GM19023 (cell line): ENCODE data around the gene NBAS.
"Not testable (repeated sequence)": the region's sequence is repeated elsewhere in the genome, so short reads cannot be mapped to it uniquely, and the experiment has no call there.

Experiments
- ATAC-seq: cut with Tn5 transposase; IDR thresholded peaks from one replicate; pipeline ENCODE4 v1.9.1; 2021; ENCODE audit warnings: mild to moderate bottlenecking, moderate library complexity; ENCODE audit not compliant: unreplicated experiment

The NBAS gene

DNA sequence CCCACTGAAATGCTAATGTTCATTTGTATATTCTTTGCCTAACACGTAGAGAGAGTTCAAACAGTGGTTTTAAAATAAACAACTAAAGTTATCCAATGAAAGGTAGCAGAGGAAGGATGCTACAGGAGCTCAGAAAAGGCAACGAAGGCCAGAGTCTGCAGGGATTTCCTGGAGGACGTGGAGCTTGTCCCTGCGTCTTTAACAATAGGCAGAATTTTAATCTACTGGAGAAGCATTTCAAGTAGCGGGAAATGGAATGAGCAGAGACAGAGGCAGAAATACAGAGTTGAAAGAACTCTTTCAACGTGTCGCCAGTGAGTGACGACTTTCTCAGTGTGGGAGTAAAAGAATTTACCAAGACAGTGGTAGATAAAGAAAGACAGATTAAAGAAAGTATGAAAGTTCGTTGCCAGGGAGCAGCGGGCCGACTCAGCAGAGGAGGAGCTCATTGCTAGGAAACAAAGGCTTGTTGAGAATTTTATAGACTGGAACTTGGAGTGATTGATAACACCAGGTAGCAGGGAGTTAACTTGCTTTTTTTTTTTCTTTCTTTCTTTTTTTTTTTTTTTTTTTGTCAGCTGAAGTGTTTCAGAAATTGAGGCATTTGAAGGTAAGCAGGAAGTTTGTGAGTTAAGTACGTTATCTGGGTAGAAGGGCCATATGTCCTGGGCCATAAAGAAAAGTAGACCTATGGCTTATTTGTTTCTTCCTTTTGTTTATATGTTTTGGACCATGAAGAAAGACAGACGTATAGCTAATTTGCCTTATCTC lies 625 bp upstream of the NBAS start:
- peak; percentile 30 for ATAC-seq

DNA sequence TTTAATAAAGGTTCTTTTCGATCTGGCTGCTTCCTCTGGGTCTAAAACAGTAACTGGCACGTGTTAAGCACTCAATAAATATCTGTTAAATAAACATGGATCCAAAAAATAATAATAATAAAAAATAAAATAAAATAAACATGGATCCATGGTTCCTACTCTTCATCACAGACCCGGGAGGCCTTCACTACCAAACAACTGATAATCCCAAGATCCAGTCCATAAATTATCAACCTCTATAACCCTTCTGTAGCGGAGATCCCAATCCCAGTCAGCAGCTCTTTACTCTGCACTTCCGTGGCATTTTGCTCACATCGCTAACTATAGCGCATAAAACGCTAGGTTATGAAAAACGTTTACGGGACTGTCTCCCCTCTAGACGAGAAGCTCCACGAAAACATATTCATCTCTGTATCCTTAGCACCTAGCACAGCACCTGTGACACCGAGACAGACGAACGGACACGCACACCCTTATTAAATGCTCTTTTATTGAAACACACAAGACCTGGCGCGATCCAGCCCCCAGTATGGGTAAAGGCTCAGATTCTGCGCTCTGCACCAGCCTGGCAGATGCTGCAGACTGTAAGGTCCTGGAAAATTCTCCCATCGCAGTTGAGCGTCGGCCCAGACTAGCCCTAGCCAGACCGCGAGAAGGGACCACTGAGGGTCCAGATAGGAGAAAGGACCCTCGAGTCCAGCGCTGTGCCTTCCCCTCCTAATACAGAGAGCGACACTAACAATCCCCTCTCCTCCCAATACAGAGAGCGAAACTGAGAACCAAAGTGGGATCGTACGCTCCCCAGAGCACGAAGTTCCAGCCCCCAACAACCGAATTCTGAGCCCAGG lies 770 bp downstream of the NBAS start:
- ATAC-seq: peak; percentile 36

DNA sequence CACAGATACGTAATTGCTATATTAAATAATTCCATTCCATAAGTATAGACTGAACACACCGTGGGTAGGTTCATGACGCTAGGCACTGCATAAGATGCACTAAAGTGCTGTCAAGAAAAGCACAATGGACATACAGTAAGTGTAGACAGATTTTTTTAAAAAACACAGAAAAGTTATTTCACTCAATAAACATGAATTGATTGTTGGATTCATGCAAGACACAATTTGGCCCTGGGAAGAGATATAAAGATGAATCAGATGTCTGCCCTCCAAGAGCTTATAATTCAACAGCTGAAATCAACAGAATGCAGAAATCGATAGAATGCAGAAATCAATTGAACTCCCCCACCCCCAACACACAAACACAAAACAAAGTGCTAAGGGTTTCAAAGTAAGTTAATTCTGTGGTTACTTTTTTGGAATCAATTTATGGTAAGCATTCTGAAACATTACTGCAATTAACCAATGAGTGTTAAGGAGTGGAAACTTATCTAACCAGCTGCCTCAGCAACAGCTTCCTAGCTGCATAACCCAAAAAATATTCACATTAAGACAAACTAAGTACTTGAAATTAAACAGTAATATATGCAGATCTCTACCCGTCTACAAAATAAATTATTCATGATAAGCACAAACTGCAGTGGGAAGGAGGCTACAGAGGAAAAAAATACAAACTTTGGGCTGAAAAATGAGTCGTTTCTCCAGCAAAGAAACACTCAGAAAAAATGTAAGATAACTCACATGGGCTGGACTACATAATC lies 1.6 kb downstream of the NBAS start:
- no peak for ATAC-seq

DNA sequence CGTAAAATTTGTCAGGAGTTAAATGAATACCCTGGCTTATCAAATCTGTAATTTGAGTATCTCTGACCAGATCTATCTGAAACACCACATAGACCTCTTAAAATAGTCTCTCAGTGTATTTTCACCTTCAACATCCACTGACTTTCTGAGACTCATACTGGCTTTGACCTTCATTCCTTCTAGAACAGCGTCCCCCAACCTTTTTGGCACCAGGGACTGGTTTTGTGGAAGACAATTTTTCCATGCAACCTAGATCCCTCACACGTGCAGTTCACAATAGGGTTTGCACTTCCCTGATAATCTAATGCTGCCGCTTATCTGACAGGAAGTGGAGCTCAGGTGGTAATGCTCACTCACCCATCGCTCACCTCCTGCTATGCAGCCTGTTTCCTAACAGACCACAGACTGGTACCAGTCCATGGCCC lies 3.2 kb downstream of the NBAS start:
- ATAC-seq: no peak

DNA sequence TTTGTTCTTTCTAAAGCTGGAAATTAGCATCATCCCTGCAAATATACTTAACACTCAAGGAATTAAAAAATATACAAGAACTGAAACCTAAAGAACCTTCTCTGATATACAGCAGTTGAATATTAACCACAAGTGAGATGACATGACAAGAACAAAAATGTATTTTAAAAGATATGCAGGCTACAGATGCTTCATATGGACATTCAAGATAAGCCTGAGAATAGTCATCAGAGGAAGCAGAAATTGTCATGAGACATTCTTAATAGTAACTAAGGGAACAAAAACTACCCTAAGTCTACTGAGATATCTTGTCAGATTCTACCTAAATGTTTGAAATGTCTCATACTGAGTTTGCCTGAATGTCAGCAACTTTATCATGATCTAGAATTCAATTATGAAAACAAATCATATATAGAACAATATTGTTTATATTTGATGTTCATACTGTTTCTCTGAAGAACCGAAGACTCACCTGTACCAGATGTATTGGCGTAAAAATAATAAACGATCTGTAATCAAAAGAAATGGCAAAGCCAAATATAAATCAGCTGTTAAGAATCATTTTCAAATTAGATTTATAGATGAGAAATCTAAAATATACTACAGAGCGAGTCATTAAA lies 4.7 kb downstream of the NBAS start:
- no peak for ATAC-seq

DNA sequence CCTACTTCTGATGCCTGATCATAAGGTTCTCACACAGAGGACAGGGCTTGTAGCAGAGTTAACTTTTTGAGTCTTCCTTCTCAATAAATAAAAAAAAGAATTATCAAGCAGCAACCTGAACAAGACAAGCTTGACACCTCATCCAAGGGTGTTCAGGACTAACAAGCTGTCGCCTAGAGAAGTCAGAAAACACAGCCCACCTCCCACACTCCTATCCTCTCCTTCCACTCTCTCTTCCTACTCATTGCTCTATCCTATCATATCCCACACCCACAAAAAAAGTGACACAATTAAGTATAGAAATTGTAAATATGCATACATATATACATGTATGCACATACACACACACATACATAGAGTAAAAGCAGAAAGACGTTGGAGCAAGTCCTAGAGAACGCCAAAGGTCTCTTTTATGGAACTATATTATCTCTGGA lies 5.4 kb downstream of the NBAS start:
- no peak for ATAC-seq

DNA sequence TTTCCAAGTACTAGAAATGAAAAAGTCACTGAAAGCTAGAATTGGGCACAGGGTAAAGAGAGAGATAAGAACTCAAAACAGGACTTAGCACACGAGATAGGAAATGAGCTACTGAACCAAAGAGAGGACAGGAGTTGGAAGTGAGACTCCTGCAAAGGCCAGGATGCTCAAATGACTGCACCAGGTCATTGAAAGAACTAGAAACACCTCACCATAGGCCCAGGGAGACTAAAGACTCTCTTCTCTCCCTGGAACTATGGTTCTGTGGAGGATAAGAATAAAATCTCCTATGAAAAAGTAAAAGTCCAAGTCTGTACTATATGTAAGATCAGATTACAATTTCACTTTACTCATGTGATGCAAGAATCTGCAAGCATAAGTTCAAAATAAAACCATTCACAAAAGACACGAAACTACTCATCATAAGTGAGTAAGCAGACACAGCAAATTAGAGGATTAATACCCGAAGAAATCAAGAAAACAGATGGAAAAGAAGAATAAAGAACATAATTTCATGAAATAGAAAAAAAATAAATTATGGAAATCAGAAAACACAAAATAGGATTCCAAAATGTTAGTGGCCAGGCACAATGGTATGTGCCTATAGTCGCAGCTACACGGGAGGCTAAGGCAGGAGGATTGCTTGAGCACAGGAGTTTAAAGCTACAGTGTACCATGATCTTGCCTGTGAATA lies 6.5 kb downstream of the NBAS start:
- no peak for ATAC-seq

DNA sequence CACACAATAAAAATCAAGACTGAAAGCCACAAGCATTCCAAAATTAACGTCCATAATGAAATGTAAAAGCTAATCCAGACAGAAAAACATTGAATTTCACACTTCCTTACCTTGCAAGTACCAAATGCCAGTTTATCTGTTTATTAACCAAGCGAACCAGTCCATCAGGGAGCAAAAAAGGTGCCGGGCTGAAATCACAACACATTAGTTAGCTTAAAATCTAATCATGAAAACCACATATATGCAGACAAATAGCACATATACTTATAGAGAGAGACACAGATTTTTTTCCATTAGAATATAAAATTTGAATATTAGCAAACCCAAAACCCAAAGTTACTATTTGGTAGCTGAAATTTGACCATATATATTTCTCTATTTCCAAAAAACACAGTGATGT lies 7.2 kb downstream of the NBAS start:
- no peak for ATAC-seq

DNA sequence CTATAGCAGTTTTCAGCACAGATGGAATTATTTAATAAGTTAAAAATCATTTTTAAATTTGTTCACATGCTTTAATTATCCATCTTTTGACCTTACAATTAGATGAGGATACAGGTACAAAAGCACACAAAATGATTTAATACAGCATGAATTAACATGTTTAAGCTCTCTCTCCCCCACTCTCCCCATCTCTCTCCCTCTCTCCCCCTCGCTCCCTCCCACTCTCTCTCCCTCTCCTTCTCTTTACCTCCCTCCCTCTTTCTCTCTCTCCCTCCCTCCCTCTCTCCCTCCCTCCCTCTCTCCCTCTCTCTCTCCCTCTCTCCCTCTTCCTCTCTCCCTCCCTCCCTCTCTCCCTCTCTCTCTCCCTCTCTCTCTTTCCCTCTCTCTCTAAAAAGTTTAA lies 7.6 kb downstream of the NBAS start:
- no peak for ATAC-seq

DNA sequence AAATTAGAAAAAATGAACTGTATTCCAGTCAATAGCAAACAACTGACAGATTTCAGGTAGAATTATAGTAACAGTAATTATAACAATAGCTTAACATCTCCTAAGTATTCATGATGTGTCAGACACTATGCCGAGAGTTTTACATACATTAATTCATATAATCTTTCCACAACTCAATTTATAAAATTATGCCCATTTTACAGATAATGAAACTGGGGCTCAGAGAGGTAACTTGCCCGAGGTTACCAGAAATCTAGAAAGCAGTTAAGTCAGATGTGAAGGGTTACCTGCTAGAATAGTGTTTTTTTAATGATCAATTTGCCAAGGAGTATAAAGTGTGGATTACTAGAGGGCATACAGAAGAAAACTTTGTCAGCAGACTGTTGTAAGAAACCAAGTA lies 12.2 kb downstream of the NBAS start:
- no peak for ATAC-seq

DNA sequence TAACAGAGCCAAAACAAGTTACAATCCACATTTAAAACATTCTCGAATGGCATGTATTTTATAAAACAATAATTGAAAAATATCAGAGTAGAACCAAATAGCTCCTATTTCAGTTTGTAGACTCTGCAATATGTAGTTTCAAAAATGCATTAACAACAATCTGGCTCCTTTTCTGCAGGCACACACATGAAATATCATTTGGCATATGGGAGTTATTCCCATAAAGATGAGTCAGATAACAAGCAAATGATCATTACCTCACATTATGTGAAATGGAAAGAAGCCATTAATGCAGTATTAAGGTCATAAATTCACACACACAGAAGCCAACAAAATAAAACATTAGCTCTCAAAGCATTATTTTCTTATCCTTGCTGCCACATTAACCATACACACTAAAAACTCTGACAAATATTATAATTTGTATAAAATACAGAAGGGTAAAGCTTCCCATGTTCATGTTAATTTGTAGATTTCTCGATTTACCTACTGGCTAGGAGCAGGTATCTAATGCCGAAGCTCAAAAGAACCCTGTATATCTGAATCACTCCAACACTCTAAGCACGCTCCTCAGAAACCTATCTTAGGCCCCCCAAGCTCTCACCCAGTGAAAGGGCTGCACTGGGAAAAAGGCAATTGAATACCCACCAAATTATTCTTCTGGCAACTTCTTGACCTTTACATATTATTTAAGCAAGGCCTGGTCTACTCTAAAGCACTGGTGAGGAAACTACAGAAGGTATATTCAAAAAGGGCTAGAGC lies 13.8 kb downstream of the NBAS start:
- ATAC-seq: no peak

DNA sequence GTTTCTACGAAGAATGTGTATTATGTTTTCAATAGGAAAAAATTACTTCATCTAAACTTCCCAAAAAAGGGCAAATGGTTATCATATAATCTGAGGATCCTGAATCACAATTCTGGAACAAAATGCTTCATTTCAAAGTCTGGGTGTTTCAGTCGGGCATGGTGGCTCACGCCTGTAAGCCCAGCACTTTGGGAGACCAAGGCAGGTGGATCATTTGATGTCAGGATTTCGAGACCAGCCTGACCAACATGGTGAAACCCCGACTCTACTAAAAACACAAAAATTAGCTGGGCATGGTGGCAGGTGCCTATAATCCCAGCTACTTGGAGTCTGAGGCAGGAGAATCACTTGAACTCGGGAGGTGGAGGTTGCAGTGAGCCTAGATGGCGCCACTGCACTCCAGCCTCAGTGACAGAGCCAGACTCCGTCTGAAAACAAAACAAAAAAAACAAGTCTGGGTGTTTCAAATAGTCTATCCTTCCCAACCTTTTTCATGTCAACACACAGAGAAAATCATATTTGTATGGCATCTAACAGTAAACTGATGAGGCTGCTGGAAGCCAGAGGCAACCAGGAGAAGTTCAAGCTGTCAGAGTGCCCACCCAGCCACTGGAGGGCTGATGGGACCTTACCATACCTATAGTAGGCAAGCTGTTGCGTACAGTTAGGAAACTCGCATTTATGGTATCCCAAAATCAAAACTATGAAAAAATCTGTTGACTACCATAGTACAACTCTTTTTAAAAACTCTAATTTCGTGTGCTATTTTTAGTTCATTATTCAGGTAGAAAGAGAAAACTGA lies 14.6 kb downstream of the NBAS start:
- ATAC-seq: no peak

DNA sequence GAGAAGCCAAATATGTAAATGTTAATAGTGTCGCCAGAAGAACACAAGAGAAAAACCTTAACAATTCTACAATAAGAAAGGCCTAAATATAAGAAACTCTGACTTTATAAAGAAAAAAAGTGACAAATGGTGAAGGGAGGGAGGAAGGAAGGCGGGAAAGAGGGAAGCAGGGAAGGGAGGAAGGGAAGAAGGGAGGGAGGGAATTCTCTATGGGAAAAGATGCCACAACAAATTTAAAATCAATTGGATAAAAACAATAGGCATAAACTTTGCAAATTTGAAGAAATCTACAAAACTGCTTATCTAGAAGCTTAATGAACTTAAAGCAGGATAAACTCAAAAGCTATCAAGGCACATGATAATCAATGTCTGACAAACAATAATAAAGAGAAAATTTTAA lies 16.9 kb downstream of the NBAS start:
- no peak for ATAC-seq

DNA sequence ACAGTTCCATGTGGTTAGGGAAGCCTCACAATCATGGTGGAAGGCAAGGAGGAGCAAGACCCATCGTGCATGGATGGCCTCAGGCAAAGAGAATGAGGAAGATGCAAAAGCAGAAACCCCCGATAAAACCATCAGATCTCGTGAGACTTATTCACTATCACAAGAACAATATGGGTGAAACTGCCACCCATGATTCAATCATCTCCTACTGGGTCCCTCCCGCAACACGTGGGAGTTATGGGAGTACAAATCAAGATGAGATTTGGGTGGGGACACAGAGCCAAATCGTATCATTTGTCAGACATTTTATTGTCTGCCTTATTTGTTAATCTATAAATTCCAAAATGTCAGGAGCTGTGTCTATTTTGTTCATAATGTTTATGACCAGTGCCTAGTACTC lies 17.6 kb downstream of the NBAS start:
- ATAC-seq: no peak

DNA sequence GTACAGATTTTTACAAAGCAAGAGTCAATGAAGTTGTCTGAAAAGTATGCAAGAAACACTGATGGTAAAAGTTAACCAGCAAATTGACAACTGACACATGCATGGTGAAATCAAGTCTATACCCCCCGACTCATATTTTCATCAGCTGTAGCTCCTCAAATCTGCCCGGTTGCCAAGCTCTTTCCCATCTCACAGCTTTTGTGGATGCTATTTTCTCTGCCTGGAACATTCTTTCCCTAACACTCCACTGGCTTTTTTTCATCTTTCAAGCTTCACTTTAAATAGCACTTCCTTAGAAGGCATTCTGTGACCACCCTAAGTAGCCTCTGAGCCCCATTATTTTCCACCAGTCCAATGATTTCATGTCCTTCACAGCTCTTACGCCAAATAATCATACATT lies 18.1 kb downstream of the NBAS start:
- no peak for ATAC-seq

DNA sequence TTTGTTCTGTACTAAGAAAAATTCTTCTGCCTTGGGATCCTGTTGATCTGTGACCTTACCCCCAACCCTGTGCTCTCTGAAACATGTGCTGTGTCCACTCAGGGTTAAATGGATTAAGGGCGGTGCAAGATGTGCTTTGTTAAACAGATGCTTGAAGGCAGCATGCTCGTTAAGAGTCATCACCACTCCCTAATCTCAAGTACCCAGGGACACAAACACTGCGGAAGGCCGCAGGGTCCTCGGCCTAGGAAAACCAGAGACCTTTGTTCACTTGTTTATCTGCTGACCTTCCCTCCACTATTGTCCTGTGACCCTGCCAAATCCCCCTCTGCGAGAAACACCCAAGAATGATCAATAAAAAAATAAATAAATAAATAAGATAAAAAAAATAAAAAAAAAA lies 18.9 kb downstream of the NBAS start:
- ATAC-seq: not testable (repeated sequence)

DNA sequence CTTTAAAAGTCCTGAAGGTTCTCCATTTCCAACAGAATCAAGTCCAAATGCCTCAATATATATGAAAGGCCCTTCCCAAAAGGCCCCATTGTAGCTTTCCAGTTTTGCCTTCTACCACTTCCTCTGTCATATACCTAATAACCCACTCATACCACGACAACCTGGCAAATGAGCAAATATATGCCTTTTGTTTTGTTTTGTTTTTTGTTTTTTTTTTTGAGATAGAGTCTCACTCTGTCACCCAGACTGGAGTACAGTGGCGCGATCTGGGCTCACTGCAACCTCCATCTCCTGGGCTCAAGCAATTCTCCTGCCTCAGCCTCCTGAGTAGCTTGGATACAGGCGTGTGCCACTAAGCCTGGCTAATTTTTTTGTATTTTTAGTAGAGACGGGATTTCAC lies 20.6 kb downstream of the NBAS start:
- ATAC-seq: peak; percentile 28

DNA sequence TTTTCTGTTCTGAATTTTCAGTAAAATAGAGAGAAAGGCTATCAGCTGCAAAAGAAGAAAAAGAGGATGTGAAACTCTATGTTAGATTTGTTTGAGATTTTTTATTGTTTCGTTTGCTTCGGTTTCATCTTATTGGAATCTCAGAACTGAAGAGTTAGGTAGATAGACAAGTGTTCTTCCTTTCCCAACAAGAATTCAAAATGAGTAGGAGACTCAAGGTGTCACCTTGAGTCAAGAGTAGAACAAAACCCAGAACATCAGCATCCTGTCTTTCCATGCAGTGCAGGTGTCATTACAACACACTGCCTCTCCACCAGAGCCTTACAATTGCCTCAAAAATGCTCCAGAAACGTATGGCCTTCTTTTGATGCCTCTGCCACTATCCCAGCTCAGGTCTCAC lies 21.1 kb downstream of the NBAS start:
- ATAC-seq: peak; percentile 50

DNA sequence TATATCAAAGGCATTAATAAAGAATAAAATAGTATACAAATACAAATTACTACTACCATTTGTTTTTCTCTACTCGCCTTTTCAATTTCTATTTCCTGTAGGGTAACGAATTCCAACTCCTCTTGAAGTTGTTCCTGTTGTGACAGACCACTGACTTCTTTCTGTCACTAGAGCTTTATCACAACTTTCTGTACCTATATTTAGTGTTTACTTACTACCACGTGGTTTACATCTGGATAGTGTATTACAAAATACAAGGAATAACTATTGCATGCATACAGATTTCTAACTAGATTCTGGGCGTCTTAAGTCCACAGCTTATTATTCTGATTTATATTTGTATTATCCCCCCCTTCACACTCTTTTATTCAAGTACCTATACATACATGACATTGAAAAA lies 22.3 kb downstream of the NBAS start:
- no peak for ATAC-seq
